T-cell (primary cell): ENCODE data around the gene POMGNT2. TPM values are rescaled to one million over a fixed set of nuclear protein-coding genes. Genes with fewer than 3 reads are reported as not detected.

Experiments used
- ATAC-seq, 4 experiments: fragments of 200-7000 bp in 3 of 4; fragments of 150-1000 bp in 1 of 4; cut with Tn5 transposase; replicated peaks in 1 of 4; 1 replicate in 3 of 4; 2 replicates in 1 of 4; pipeline ENCODE4 v1.10.0; 2021; ENCODE audit warnings: moderate library complexity in 3 of 4, mild to moderate bottlenecking in 2 of 4, moderate number of reproducible peaks in 1 of 4
- CTCF ChIA-PET, 2 donors: fragments of 300-600 bp; sonication (Branson Sonifier 250); formaldehyde crosslinking; loops; one replicate each; lab custom pipeline; 2022; ENCODE audit warnings: antibody characterized with exemption in 2 of 2; lab: Charles Lee
- POLR2A ChIA-PET, 2 donors: fragments of 300-600 bp; sonication (Branson Sonifier 250); formaldehyde crosslinking; loops; one replicate each; lab custom pipeline; 2022; ENCODE audit warnings: antibody characterized with exemption in 2 of 2; lab: Charles Lee
- DNase-seq, 35 experiments: peaks; one replicate each; pipeline versions ENCODE4 v3.0.0 to v3.0.0-alpha.2; 2013 to 2023
- H3K27ac ChIP-seq: one replicate; pipeline ENCODE4 v1.5.1; 2013; ENCODE audit warnings: low read length
- H3K27me3 ChIP-seq, 2 experiments: replicated peaks in 1 of 2; 1 replicate in 1 of 2; 2 replicates in 1 of 2; pipeline versions ENCODE4 v1.6.1 to v1.7.0; 2013; ENCODE audit warnings: low read length in 1 of 2, mixed read lengths in 1 of 2; ENCODE audit not compliant: control insufficient read depth in 2 of 2, insufficient read depth in 2 of 2; ENCODE audit errors: extremely low read depth in 1 of 2
- H3K36me3 ChIP-seq, 2 donors: 1 replicate in 1 of 2; 2 replicates in 1 of 2; pipeline versions ENCODE4 v1.6.1 to v1.7.0; 2013; ENCODE audit warnings: low read length in 1 of 2; ENCODE audit not compliant: control insufficient read depth in 2 of 2, insufficient read depth in 1 of 2; ENCODE audit errors: extremely low read depth in 1 of 2
- H3K4me1 ChIP-seq, 2 experiments: 1 replicate in 1 of 2; 2 replicates in 1 of 2; pipeline versions ENCODE4 v1.6.1 to v1.7.0; 2013; ENCODE audit warnings: low read length in 2 of 2, mixed read lengths in 1 of 2; ENCODE audit not compliant: insufficient read depth in 2 of 2, control insufficient read depth in 1 of 2; ENCODE audit errors: extremely low read depth in 1 of 2
- H3K4me3 ChIP-seq, 2 donors: 1 replicate in 1 of 2; 2 replicates in 1 of 2; pipeline versions ENCODE4 v1.5.1 to v1.7.0; 2013; ENCODE audit warnings: mild to moderate bottlenecking in 2 of 2, low read length in 1 of 2, moderate library complexity in 1 of 2; ENCODE audit not compliant: control insufficient read depth in 1 of 2; ENCODE audit errors: extremely low read depth in 1 of 2
- H3K9me3 ChIP-seq: 2 replicates; pipeline ENCODE4 v1.7.0; 2013
- H3K27ac Mint-ChIP-seq, 2 donors: one replicate each; pipeline ENCODE4 v1.8.0; 2020 to 2021; ENCODE audit warnings: mild to moderate bottlenecking in 2 of 2, mixed read lengths in 2 of 2
- H3K27me3 Mint-ChIP-seq, 2 donors: one replicate each; pipeline ENCODE4 v1.8.0; 2021 to 2022; ENCODE audit warnings: mixed read lengths in 2 of 2
- H3K36me3 Mint-ChIP-seq: one replicate; pipeline ENCODE4 v1.8.0; 2021; ENCODE audit warnings: mixed read lengths
- H3K4me1 Mint-ChIP-seq, 3 donors: one replicate each; pipeline ENCODE4 v1.8.0; 2020 to 2022; ENCODE audit warnings: mixed read lengths in 3 of 3, mild to moderate bottlenecking in 1 of 3
- H3K4me3 Mint-ChIP-seq, 3 donors: one replicate each; pipeline ENCODE4 v1.8.0; 2020 to 2022; ENCODE audit warnings: mild to moderate bottlenecking in 3 of 3, mixed read lengths in 3 of 3, moderate library complexity in 3 of 3
- H3K9me3 Mint-ChIP-seq, 3 donors: one replicate each; pipeline ENCODE4 v1.8.0; 2020 to 2022; ENCODE audit warnings: mixed read lengths in 3 of 3
- WGBS: methylation state at CpG from one replicate; pipeline ENCODE4 v1.1.5; 2013; ENCODE audit warnings: missing lambda C conversion rate; ENCODE audit not compliant: insufficient coverage; 5-methylcytosine and 5-hydroxymethylcytosine counted together
- total RNA-seq, 35 experiments: library from RNA in 6 of 35; stranded (reverse) in 6 of 35; fragments of 120-200 nt in 1 of 35; gene quantifications; one replicate each; pipeline versions ENCODE4 v1.2.1 to v1.2.4 and lab custom pipeline; 2013 to 2026

POMGNT2 gene
- total RNA-seq, 5 donors from 2014 or later (not counting 1 experiment from before 2014, with no cell fraction given), result 4.6 to 6.3 (median 5.6) TPM

- no peaks in the 10 kb centered on the region for H3K36me3 Mint-ChIP-seq
These were observed 70.0 kb downstream of the POMGNT2 start for GRCh38 chr3:43035801-43036365.

GRCh38 chr3:43034911-43035310 is 71.0 kb downstream of the POMGNT2 start:
- Histone ChIP-seq H3K9me3 (no peaks in the 10 kb centered on the region), H3K36me3 (no peaks in the 10 kb centered on the region), H3K4me1 (peaks cover 0 to 23% of the 10 kb centered on the region in 2 experiments), H3K27ac (no peak overlapping the region), H3K27me3 (peaks cover 0 to 3% of the 10 kb centered on the region in 2 experiments), H3K4me3 (no peak overlapping the region)
- ATAC-seq (no peak), DNase-seq (no peak)
- ChIA-PET CTCF (interaction anchor here in 1 of 2 donors (1.5 kb wide), 1 partner anchor 72 kb away, joined by 3 read pairs; no protein-coding TSS in a partner anchor), POLR2A (interaction anchor here in 1 of 2 donors (0.5 kb wide), 1 partner anchor 19 kb away, joined by 3 read pairs; no protein-coding TSS in a partner anchor)
- H3K4me1 Mint-ChIP-seq, result peaks cover 14 to 32% (median 27%) of the 10 kb centered on the region in 3 donors
- no peak overlapping the region for H3K27ac Mint-ChIP-seq
- H3K27me3 Mint-ChIP-seq, result no peaks in the 10 kb centered on the region
- H3K9me3 Mint-ChIP-seq, result no peaks in the 10 kb centered on the region
- no peak overlapping the region for H3K4me3 Mint-ChIP-seq
- H3K36me3 Mint-ChIP-seq, result no peaks in the 10 kb centered on the region
- WGBS, result no CpG with 5 or more reads among the region's 4 CpGs

More at GRCh38 chr3:43035801-43036365, 70.0 kb downstream of the POMGNT2 start:
- 91% methylated on average over 4 of the region's 5 CpGs for WGBS
- POLR2A ChIA-PET, result no interaction called here
- H3K9me3 Mint-ChIP-seq, result no peaks in the 10 kb centered on the region
- Histone ChIP-seq H3K27me3 (peaks cover 0 to 3% of the 10 kb centered on the region in 2 experiments), H3K4me3 (no peak overlapping the region), H3K36me3 (no peaks in the 10 kb centered on the region), H3K9me3 (no peaks in the 10 kb centered on the region), H3K27ac (no peak overlapping the region), H3K4me1 (peaks cover 0 to 18% of the 10 kb centered on the region in 2 experiments)
- peaks cover 14 to 27% (median 23%) of the 10 kb centered on the region in 3 donors for H3K4me1 Mint-ChIP-seq
- no peak overlapping the region for H3K4me3 Mint-ChIP-seq
- no peak overlapping the region for H3K27ac Mint-ChIP-seq
- ATAC-seq (no peak), DNase-seq (no peak)
- CTCF ChIA-PET, result no interaction called here
- H3K27me3 Mint-ChIP-seq, result no peaks in the 10 kb centered on the region

GRCh38 chr3:43034200-43034599 is 71.7 kb downstream of the POMGNT2 start:
- Histone ChIP-seq H3K4me1 (peaks cover 0 to 30% of the 10 kb centered on the region in 2 experiments), H3K36me3 (no peaks in the 10 kb centered on the region), H3K4me3 (no peak overlapping the region), H3K9me3 (no peaks in the 10 kb centered on the region), H3K27me3 (peaks cover 0 to 3% of the 10 kb centered on the region in 2 experiments), H3K27ac (no peak overlapping the region)
- Mint-ChIP-seq H3K27me3 (no peaks in the 10 kb centered on the region), H3K4me3 (no peak overlapping the region), H3K9me3 (no peaks in the 10 kb centered on the region), H3K4me1 (peaks cover 19 to 40% (median 27%) of the 10 kb centered on the region in 3 donors), H3K36me3 (no peaks in the 10 kb centered on the region), H3K27ac (no peak overlapping the region)
- CTCF ChIA-PET, result interaction anchor here in 1 of 2 donors (1.5 kb wide), 1 partner anchor 72 kb away, joined by 3 read pairs; no protein-coding TSS in a partner anchor
- WGBS, result 69% methylated on average over 2 of the region's 4 CpGs
- ATAC-seq, result no peak
- POLR2A ChIA-PET, result interaction anchor here in 1 of 2 donors (0.5 kb wide), 1 partner anchor 19 kb away, joined by 3 read pairs; no protein-coding TSS in a partner anchor
- no peak for DNase-seq

GRCh38 chr3:43032646-43033628 is 72.9 kb downstream of the POMGNT2 start:
- DNase-seq, result no peak
- Mint-ChIP-seq H3K36me3 (no peaks in the 10 kb centered on the region), H3K4me1 (peaks cover 13 to 29% (median 19%) of the 10 kb centered on the region in 3 donors), H3K27ac (no peak overlapping the region), H3K4me3 (no peak overlapping the region), H3K9me3 (no peaks in the 10 kb centered on the region), H3K27me3 (no peaks in the 10 kb centered on the region)
- Histone ChIP-seq H3K27me3 (peaks cover 0 to 3% of the 10 kb centered on the region in 2 experiments), H3K27ac (no peak overlapping the region), H3K4me1 (peaks cover 0 to 32% of the 10 kb centered on the region in 2 experiments), H3K9me3 (no peaks in the 10 kb centered on the region), H3K36me3 (no peaks in the 10 kb centered on the region), H3K4me3 (no peak overlapping the region)
- ChIA-PET CTCF (interaction anchor here in 1 of 2 donors (1.5 kb wide), 1 partner anchor 70 kb away, joined by 3 read pairs; no protein-coding TSS in a partner anchor), POLR2A (no interaction called here)
- no peak for ATAC-seq
- WGBS, result 95% methylated on average over 22 of the region's 23 CpGs

GRCh38 chr3:43031889-43032545 is 73.9 kb downstream of the POMGNT2 start:
- DNase-seq (no peak), ATAC-seq (no peak)
- no peaks in the 10 kb centered on the region for H3K36me3 ChIP-seq
- WGBS, result 92% methylated on average over 16 of the region's 16 CpGs
- no peak overlapping the region for H3K4me3 ChIP-seq
- H3K9me3 ChIP-seq, result no peaks in the 10 kb centered on the region
- ChIA-PET POLR2A (no interaction called here), CTCF (no interaction called here)
- Mint-ChIP-seq H3K9me3 (no peaks in the 10 kb centered on the region), H3K4me3 (no peak overlapping the region), H3K27ac (no peak overlapping the region), H3K27me3 (no peaks in the 10 kb centered on the region), H3K4me1 (peaks cover 7 to 30% (median 12%) of the 10 kb centered on the region in 3 donors), H3K36me3 (no peaks in the 10 kb centered on the region)
- peaks cover 0 to 3% of the 10 kb centered on the region in 2 experiments for H3K27me3 ChIP-seq
- H3K27ac ChIP-seq, result no peak overlapping the region
- H3K4me1 ChIP-seq, result peaks cover 0 to 30% of the 10 kb centered on the region in 2 experiments

- Histone ChIP-seq H3K9me3 (no peaks in the 10 kb centered on the region), H3K4me1 (peaks cover 0 to 25% of the 10 kb centered on the region in 2 experiments), H3K27ac (no peak overlapping the region), H3K4me3 (no peak overlapping the region), H3K36me3 (no peaks in the 10 kb centered on the region), H3K27me3 (peaks cover 0 to 3% of the 10 kb centered on the region in 2 experiments)
- Mint-ChIP-seq H3K9me3 (no peaks in the 10 kb centered on the region), H3K4me1 (peaks cover 7 to 36% (median 8%) of the 10 kb centered on the region in 3 donors), H3K36me3 (no peaks in the 10 kb centered on the region), H3K4me3 (no peak overlapping the region), H3K27ac (no peak overlapping the region), H3K27me3 (no peaks in the 10 kb centered on the region)
- 60% methylated on average over 4 of the region's 4 CpGs for WGBS
- ATAC-seq (no peak), DNase-seq (no peak)
- CTCF ChIA-PET, result no interaction called here
- POLR2A ChIA-PET, result no interaction called here
These were observed 74.4 kb downstream of the POMGNT2 start for GRCh38 chr3:43031485-43031884.
